SK-N-MC (cell line): Measurements from ENCODE around the gene ADAMTS17.

ENCODE experiments used
- DNase-seq: peaks from one replicate; pipeline ENCODE4 v3.0.0-alpha.2; 2011; ENCODE audit warnings: low read depth, low spot score
- H3K27ac ChIP-seq: fragments of 200-600 bp; sonication (generic); 2 replicates; pipeline ENCODE4 v1.5.1; 2016; ENCODE audit warnings: mixed run types
- H3K36me3 ChIP-seq: fragments of 200-600 bp; sonication (generic); 2 replicates; pipeline ENCODE4 v1.6.1; 2017; ENCODE audit warnings: antibody characterized with exemption, low read length, mixed read lengths; ENCODE audit not compliant: insufficient read depth
- H3K4me3 ChIP-seq: fragments of 200-600 bp; sonication (generic); 2 replicates; pipeline ENCODE4 v1.5.1; 2016
- H3K9ac ChIP-seq: fragments of 200-600 bp; sonication (generic); 2 replicates; pipeline ENCODE4 v1.8.0; 2017; ENCODE audit warnings: mixed run types, mixed read lengths; ENCODE audit not compliant: insufficient read length
- H3K9me3 ChIP-seq: fragments of 200-600 bp; sonication (generic); 2 replicates; pipeline ENCODE4 v1.6.1; 2017; ENCODE audit warnings: low read depth, mild to moderate bottlenecking, antibody characterized with exemption, low read length, moderate library complexity, mixed read lengths
- EZH2 ChIP-seq: fragments of 200-600 bp; sonication (generic); IDR thresholded peaks from one replicate; pipeline ENCODE4 v1.6.1; 2017; ENCODE audit warnings: antibody characterized with exemption
- FOXP2 ChIP-seq: optimal IDR thresholded peaks from 2 replicates; pipeline ENCODE3; 2011; ENCODE audit warnings: mild to moderate bottlenecking, moderate library complexity; ENCODE audit not compliant: insufficient read depth; ENCODE audit errors: extremely low read length, control extremely low read depth
- POLR2AphosphoS5 ChIP-seq: IDR thresholded peaks from 2 replicates; pipeline ENCODE4 v1.6.1; 2012; ENCODE audit warnings: mild to moderate bottlenecking, low read depth, low read length, borderline replicate concordance

Gene ADAMTS17

GRCh38 chr15:100158356-100158755 is 183.4 kb downstream of the ADAMTS17 start:
- TF ChIP-seq FOXP2 = no peak
- TF ChIP-seq EZH2 = no peak
- no peak for TF ChIP-seq POLR2AphosphoS5
- Histone ChIP-seq H3K27ac (no peak overlapping the region), H3K9ac (no peak overlapping the region), H3K36me3 (no peaks in the 10 kb centered on the region), H3K9me3 (no peaks in the 10 kb centered on the region), H3K4me3 (no peak overlapping the region)
- DNase-seq = no peak

- H3K4me3 ChIP-seq = no peak overlapping the region
- no peak overlapping the region for H3K27ac ChIP-seq
- TF ChIP-seq EZH2 = no peak
- no peak for TF ChIP-seq POLR2AphosphoS5
- TF ChIP-seq FOXP2 = no peak
- no peak overlapping the region for H3K9ac ChIP-seq
- no peaks in the 10 kb centered on the region for H3K9me3 ChIP-seq
- H3K36me3 ChIP-seq = no peaks in the 10 kb centered on the region
- DNase-seq = no peak
Measured at GRCh38 chr15:100156201-100156600, 185.6 kb downstream of the ADAMTS17 start.

GRCh38 chr15:100154338-100154737 is 187.4 kb downstream of the ADAMTS17 start:
- Histone ChIP-seq H3K36me3 (no peaks in the 10 kb centered on the region), H3K9ac (no peak overlapping the region), H3K4me3 (no peak overlapping the region), H3K9me3 (no peaks in the 10 kb centered on the region), H3K27ac (no peak overlapping the region)
- no peak for DNase-seq
- TF ChIP-seq POLR2AphosphoS5 (no peak), EZH2 (no peak), FOXP2 (no peak)

GRCh38 chr15:100152463-100152862 is 189.3 kb downstream of the ADAMTS17 start:
- H3K4me3 ChIP-seq = no peak overlapping the region
- H3K9me3 ChIP-seq = no peaks in the 10 kb centered on the region
- no peak overlapping the region for H3K27ac ChIP-seq
- H3K9ac ChIP-seq = no peak overlapping the region
- no peaks in the 10 kb centered on the region for H3K36me3 ChIP-seq
- DNase-seq = no peak
- TF ChIP-seq EZH2 = no peak
- no peak for TF ChIP-seq FOXP2
- no peak for TF ChIP-seq POLR2AphosphoS5

GRCh38 chr15:100150906-100151305 is 190.9 kb downstream of the ADAMTS17 start:
- Histone ChIP-seq H3K9me3 (no peaks in the 10 kb centered on the region), H3K27ac (no peak overlapping the region), H3K9ac (no peak overlapping the region), H3K4me3 (no peak overlapping the region), H3K36me3 (no peaks in the 10 kb centered on the region)
- no peak for TF ChIP-seq FOXP2
- no peak for TF ChIP-seq POLR2AphosphoS5
- TF ChIP-seq EZH2 = no peak
- DNase-seq = no peak

- Histone ChIP-seq H3K4me3 (no peak overlapping the region), H3K27ac (no peak overlapping the region), H3K9me3 (no peaks in the 10 kb centered on the region), H3K9ac (no peak overlapping the region), H3K36me3 (no peaks in the 10 kb centered on the region)
- no peak for TF ChIP-seq FOXP2
- TF ChIP-seq POLR2AphosphoS5 = no peak
- no peak for TF ChIP-seq EZH2
- DNase-seq = no peak
Measured at GRCh38 chr15:100147828-100148227, 193.9 kb downstream of the ADAMTS17 start.

- H3K9me3 ChIP-seq = no peaks in the 10 kb centered on the region
- H3K4me3 ChIP-seq = no peak overlapping the region
- no peak for DNase-seq
- no peak for TF ChIP-seq EZH2
- TF ChIP-seq POLR2AphosphoS5 = no peak
- no peak for TF ChIP-seq FOXP2
- no peak overlapping the region for H3K27ac ChIP-seq
- H3K9ac ChIP-seq = no peak overlapping the region
- no peaks in the 10 kb centered on the region for H3K36me3 ChIP-seq
Measured at GRCh38 chr15:100143378-100143777, 198.4 kb downstream of the ADAMTS17 start.

GRCh38 chr15:100141311-100142001 is 200.3 kb downstream of the ADAMTS17 start:
- H3K9me3 ChIP-seq = no peaks in the 10 kb centered on the region
- no peak overlapping the region for H3K27ac ChIP-seq
- TF ChIP-seq FOXP2 = no peak
- no peak for TF ChIP-seq EZH2
- TF ChIP-seq POLR2AphosphoS5 = no peak
- DNase-seq = no peak
- no peaks in the 10 kb centered on the region for H3K36me3 ChIP-seq
- H3K4me3 ChIP-seq = no peak overlapping the region
- H3K9ac ChIP-seq = no peak overlapping the region
